NCI-H1105 treated with DMSO at 0.1 percent for 48 hours (cell line): ENCODE data around the gene SPINK4.

Source experiments
- DNase-seq: peaks from one replicate; lab custom pipeline; 2025; lab: John Stamatoyannopoulos, UW

Gene SPINK4, protein sequence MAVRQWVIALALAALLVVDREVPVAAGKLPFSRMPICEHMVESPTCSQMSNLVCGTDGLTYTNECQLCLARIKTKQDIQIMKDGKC

GRCh38 chr9:33239921-33240320 is at the start of gene SPINK4:
Gene SPINK4 (plus strand): TSS chr9:33240167. CDS start chr9:33240209, 42 bp downstream.
- no peak for DNase-seq

- no peak for DNase-seq
These were observed 47.3 kb upstream of the SPINK4 start for GRCh38 chr9:33192493-33193255.

DNA sequence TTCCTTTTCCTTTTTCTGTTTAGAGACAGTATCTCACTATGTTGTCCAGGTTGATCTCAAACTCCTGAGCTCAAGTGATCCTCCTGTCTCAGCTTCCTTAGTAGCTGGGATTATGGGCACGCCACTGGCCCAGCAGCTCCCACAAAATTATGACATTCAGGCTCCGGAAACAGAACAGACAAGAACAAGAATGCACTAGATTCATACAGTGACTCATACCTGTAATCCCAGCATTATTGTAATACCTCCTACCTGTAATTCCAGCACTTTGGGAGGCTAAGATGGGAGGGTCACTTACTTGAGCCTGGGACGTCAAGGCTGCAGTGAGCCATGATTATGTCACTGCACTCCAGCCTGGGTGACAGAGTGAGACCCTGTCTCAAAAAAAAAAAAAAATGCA is 46.1 kb upstream of the SPINK4 start:
- no peak for DNase-seq

DNA sequence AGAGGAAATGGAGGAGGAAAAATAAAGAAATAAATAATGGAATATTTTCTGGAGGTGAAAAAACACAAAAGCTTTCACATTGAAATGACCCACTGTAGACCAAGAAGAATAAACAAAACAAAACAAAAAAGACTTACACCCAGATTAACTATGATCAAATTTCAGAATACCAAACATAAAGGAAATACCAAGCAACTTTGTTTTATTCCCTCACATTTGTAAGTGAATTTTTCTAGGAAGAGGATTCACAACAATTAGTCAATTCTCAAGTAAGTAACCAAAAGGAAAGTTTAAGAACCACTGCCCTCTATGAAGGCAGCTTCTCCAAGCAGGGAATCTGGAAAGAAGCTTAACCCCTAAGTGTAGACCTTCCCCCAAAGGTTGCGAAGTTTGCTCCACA is 43.2 kb upstream of the SPINK4 start:
- DNase-seq, result no peak

GRCh38 chr9:33197279-33198152 is 42.5 kb upstream of the SPINK4 start:
- DNase-seq, result no peak

DNA sequence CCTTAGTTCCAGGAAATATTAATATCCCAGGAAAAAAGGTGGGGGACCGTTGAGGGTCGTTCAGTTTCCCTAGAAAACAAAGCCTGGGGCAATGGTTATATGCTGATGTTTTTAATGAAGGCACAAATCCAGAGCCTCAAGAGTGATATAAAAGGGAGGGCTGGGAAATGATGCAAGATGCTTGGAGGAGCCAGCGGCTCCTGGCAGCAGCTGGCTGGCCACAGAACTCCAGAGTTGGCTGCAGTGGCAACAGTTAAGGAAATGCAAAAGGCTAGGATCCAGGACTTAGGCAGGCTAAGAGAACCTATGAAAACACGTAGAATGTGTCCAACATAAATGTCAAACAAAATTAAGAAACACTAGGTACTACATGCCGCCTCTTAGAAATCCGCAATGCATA is 41.8 kb upstream of the SPINK4 start:
- DNase-seq, result no peak

DNA sequence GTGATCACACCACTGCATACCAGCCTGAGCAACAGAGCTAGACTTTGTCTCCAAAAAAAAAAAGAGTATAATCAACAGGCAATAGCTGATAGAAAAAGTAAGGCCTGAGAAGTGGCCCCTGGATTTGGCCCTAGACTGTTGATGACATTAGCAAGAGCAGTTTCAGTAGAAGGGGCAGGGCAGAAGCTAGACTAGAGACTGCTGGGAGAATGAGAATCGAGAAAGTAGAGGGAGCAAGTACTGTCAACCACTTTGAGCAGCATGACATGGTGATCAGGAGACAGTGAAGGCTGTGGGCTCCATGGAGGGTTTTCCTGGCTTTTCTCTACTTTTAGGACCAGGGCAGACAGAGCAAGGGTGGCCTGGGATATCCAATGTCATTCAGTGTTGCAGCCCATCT is 37.9 kb upstream of the SPINK4 start:
- no peak for DNase-seq

GRCh38 chr9:33202552-33203201 is 37.3 kb upstream of the SPINK4 start:
- DNase-seq, result no peak

DNA sequence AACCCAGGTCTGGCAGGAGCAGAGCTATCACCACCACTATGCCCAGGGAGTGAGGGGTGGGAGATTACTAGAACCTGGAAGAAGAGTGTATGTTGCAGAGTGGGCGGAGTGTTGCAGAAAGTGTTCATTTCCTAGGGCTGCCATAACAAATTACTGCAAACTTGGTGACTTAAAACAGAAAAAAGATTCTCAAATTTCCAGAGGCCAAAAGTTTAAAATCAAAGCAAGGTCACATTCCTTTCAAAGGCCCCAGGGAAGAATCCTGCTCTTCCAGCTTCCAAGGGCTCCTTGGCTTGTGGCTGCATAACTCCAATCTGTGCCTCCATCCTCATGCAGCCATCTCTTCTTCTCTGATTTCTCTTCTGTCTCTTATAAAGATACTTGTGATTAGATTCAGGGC is 30.6 kb upstream of the SPINK4 start:
- no peak for DNase-seq

GRCh38 chr9:33210006-33210715 is 29.8 kb upstream of the SPINK4 start:
- DNase-seq, result no peak

DNA sequence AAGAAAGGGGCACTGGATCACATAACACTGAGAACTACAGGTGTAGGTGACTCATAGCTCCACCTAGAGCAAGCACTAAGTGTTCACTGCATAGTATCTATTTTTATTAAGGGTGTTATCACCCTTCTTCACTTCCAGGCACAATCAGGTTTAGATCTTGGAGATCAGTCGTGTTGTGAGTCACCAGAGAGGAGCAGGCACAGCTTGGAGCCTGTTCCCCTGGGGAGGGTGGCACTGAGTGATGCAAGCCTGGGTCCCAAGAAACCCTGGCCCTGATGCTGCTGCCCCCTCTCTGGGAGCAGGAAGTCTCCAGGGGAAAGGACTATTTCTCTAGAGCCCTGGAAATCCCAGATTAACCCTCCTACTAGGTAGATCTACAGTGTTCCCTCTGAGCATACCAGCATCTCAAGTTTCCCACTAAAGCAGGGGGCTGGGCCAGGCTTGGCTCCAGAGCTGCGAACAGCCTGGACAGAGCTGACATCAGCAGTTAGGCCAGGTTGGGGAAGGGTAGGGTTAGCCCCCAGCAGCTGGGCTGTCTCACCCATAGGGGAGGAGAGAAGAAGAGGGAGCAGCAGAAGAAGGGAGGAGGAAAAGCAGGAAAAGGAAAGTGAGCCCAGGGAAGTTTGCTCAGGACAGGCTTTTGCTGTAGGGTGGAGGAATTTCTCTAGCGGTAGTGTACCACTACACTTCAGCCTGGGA is 28.1 kb upstream of the SPINK4 start:
- DNase-seq, result no peak

DNA sequence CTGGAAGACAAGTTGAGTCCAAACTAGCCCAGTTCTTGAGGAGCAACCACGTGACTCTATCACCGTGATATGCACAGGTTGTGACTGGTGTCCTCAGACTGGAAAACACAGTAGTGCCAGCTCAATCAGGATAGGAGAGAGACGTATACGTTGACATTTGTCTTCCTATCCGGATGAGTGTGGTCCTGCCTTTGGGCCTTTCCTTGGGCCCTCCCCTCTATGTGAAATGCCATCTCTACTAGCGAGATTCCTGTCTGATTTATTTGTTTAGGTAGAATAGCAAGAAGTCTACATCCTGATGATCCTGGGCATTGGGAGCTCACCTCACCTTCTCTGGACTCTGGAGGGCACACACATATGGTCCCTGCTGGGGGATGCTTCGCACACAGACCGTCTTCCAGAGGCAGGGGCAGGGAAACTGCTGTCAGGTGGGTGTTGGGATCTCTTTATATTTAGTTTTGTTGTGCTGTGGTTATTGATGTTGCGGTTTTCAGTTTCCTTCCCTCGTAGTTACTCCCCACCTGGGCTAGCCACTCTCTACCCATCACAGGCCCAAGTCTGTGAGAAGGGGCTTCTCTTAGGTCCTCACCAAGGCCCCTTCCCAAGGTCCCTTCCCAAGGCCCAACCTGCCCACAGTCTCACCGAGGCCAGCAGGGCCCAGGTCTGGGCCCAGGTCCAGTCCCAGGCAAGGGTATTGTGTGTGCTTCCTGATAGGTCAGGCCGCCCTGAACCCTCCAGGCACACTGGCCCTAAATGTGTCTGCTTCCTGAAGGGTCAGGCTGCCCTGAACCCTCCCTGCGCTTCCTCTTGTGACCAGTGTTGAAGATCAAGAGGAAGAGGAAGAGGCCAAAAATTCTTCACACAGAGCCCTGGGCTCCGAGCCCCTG is 19.0 kb upstream of the SPINK4 start:
- DNase-seq, result no peak

GRCh38 chr9:33221568-33221884 is 18.4 kb upstream of the SPINK4 start:
- no peak for DNase-seq

- no peak for DNase-seq
These were observed 17.9 kb upstream of the SPINK4 start for GRCh38 chr9:33222031-33222430.

GRCh38 chr9:33223696-33224095 is 16.3 kb upstream of the SPINK4 start:
- no peak for DNase-seq

GRCh38 chr9:33225319-33226147 is 14.4 kb upstream of the SPINK4 start:
- peak; percentile 67 for DNase-seq

- DNase-seq, result no peak
These were observed 13.0 kb upstream of the SPINK4 start for GRCh38 chr9:33227008-33227398.

DNA sequence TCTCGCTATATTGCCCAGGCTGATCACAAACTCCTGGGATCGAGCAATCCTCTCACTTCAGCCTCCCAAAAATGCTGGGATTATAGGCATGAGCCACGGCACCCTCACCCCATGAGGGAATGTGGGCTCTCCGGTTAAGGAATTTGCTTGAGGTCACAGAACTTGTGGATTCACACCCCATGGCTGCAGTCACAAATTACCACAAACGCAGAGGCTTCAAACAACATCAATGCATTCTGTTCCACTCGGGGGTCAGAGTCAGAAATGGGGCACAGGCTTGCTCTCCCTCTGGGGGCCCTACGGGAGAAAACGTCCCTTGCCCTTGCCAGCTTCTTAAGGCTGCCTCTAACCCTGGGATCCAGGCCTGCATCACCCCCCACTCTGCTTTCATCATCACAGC is 12.2 kb upstream of the SPINK4 start:
- no peak for DNase-seq

GRCh38 chr9:33228606-33229005 is 11.4 kb upstream of the SPINK4 start:
- DNase-seq, result no peak
